Measurements from ENCODE around the gene LMBRD2.
"Not testable (repeated sequence)": the region's sequence is repeated elsewhere in the genome, so short reads cannot be mapped to it uniquely, and the experiment has no call there.

Gene LMBRD2

DNA sequence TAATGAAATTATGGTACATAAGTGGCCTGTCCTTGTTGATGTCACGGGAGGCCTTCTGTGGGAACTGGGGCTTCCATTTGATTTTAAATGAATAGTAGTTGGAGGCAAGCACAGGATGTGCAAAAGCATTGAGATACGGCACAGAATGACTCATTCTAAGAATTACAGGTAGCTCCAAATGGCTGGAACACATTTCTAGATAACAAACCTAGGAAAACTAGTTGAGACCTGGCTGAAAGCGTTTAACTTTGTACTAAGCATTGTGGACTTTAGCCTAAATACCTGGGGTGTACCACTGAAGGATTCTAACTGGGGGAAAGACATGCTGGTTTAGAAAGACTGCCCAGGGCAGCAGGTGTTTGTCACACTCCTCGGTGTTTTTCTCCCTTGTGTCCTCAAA, 9.7 kb upstream of the LMBRD2 start:
- DNase-seq (ENCODE audit: low read depth, low spot score), result no peak

DNA sequence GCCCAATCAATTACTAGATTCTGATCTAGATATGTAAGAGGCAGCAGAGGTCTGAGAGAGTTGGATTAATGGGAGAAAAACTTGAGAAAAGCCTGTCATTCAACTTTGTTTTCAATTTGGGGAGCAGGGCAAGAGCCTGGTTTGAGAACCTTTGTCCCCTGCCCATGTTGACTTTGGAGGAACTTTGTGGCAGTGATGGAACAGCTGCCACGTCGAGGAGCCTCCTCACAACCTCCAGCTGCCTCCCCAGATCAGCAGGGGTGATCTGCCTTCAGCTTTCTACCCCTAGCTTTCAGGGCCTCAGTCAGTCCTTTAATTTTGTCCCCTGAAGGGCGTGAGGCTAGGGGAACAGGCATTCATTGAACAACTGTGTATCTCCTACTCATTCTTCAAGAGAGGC, 8.9 kb upstream of the LMBRD2 start:
- DNase-seq (ENCODE audit: low read depth, low spot score), result no peak

DNA sequence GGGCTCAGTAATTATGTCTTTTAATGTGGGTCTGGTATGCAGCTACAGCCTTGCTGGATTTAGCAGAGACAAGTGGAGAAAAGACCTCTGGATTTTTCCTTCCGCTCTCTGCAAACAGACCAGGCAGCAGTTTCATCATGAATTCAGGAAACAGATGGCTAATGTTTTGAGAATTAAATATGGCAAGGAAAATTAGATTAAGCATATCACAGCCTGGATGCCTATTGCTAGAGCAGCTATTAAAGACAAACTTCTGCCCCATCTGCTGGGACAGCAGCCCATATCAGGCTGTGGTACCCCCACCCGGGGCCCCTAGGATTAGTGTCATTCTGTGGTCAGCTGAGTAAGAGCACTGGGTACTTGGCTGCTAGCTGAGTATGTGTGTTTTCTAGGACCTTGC, 6.5 kb upstream of the LMBRD2 start:
- no peak for DNase-seq (ENCODE audit: low read depth, low spot score)

GRCh38 chr5:36156619-36157018, 4.9 kb upstream of the LMBRD2 start:
- DNase-seq (ENCODE audit: low read depth, low spot score), result no peak

GRCh38 chr5:36156121-36156601, 4.5 kb upstream of the LMBRD2 start:
- DNase-seq (ENCODE audit: low read depth, low spot score), result no peak

DNA sequence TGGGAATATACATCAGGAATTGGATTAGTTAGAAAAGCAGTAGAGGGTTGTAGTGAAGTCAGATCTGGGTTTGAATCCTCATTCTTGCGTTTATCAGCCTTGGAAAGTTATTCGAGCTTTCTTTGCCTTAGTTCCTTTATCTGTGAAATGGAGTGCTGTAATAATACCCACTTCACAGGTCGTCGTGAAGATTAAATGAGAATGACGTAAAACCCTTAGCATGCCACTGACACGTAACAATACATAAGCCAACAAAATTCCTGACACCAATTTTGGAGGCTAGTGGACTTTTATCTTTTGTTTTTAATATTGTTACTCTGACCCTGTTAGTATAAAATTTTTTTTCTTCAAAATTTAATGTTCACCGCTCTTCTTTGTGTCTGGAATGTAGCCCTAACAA, 3.6 kb upstream of the LMBRD2 start:
- no peak for DNase-seq (ENCODE audit: low read depth, low spot score)

GRCh38 chr5:36153726-36154125, 2.0 kb upstream of the LMBRD2 start:
- no peak for DNase-seq (ENCODE audit: low read depth, low spot score)

DNA sequence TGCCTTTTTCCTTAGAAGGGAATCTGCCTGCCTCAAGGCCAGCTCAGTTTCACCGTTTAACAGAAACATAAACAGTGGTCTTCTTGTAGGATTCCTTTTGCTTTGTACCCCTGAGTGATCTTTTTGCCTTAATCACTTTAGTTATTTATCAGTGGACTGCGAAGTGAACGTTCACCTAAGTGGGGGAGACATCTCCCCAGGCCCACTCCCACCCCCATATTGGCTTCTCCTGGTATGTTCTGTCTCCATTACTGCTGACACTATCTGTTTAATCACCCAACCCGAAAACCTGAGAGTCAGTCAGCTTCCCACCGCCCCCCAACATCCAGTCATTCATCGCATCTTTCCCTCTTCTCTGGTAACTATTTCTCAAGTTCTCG, 1.6 kb upstream of the LMBRD2 start:
- DNase-seq (ENCODE audit: low read depth, low spot score), result no peak

- no peak for DNase-seq (ENCODE audit: low read depth, low spot score)
Measured at GRCh38 chr5:36152324-36153297, 924 bp upstream of the LMBRD2 start.

- DNase-seq (ENCODE audit: low read depth, low spot score), result no peak
Measured at GRCh38 chr5:36150676-36151433, 832 bp downstream of the LMBRD2 start.

DNA sequence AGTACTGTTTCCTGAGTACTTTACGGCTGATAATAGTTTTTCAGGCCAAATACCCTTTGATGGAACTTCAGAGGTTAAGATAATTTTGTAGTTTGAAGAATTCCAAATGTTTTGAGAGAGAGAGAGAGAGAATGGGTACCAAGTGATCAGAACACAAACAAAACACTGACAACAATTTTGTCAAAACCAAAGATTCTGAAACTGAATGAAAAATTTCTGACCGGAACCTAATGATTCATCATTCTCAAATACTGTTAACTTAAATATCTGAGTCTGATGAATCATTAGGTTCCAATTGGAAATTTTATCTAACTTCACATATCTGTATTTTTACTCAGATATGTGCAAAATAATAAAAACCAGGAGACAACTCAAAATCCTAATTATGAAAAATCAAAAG, 4.0 kb downstream of the LMBRD2 start:
- DNase-seq (ENCODE audit: low read depth, low spot score), result no peak

DNA sequence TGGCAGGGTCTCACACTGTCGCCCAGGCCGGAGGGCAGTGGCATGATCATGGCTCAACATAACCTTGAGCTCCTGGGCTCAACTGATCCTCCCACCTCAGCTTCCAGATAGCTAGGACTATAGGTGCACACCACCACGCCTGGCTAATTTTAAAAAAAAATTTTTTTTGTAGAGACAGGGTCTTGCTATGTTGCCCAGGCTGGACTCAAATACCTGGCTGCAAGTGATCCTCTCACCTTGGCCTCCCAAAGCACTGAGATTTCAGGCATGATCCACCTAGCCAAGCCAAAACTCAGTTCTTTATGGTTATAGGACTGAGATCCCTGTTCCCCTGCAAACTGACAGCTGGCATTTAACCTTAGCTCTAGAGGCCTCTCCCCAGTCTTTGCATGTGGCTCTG, 5.3 kb downstream of the LMBRD2 start:
- DNase-seq (ENCODE audit: low read depth, low spot score), result no peak

DNA sequence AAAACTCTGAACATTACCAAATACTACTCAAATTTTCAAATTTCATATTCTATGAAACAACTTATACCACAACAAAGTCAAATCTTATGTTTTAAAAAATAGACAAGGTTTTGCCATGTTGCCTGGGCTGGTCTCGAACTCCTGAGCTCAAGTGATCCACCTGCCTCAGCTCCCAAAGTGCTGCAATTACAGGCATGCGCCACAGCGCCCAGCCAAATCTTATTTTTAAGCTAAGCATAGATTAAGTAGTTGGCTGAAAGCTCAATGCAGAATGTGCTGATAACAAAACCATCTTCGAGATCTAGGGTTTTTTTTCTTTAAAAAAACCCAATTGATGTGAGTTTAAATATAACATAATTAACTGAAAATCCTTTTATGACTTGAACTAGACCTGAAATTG, 6.4 kb downstream of the LMBRD2 start:
- no peak for DNase-seq (ENCODE audit: low read depth, low spot score)

GRCh38 chr5:36138900-36139683, 12.6 kb downstream of the LMBRD2 start:
- no peak for DNase-seq (ENCODE audit: low read depth, low spot score)

DNA sequence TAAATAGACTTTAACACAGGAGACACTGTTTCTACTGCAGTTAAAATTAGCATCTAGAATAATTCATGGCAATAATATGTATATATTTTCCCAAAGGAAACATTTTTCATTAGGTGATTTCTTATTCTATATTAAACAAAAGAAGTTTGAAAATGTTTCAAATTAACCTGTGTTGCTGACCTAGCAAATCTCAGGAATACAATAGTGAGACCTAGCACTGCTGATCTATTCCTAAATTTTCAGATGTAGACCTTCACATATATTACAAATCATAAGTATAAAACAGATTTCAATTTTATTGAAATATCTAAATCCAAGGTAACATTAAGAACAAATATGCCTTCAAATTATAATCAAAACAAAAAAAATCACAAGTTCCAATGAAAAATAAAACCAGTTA, 15.1 kb downstream of the LMBRD2 start:
- no peak for DNase-seq (ENCODE audit: low read depth, low spot score)

DNA sequence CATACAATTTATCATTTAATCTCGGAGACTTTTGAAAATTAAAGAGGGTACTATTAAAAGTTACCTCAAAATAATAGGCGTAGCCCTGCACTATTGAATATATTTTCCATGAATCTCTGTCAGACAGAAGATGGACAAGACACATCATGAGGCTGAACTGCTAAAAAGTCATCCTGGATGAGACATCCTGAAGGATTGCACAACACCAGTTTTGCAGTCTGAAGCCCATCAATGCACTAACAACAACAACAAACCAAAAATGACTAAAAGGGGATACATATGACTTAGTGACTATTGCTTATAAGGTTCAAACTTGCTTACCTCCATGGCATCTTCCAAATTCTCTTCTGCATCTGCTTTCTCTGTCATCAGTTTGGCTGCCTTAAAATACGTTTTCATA, 15.7 kb downstream of the LMBRD2 start:
- DNase-seq (ENCODE audit: low read depth, low spot score), result no peak

DNA sequence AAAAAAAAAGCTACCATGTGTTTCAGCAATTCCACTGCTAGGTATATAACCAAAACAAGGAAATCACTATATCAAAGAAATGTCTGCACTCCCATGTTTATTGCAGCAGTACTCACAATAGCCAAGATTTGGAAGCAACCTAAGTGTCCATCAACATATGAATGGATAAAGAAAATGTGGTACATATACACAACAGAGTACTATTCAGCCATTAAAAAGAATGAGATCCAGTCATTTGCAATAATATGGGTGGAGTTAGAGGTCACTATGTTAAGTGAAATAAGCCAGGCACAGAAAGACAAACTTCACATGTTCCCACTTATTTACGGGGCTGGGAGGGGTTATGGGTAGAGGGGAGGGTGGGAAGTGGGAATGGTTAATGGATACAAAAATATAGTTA, 18.7 kb downstream of the LMBRD2 start:
- DNase-seq (ENCODE audit: low read depth, low spot score), result not testable (repeated sequence)

DNA sequence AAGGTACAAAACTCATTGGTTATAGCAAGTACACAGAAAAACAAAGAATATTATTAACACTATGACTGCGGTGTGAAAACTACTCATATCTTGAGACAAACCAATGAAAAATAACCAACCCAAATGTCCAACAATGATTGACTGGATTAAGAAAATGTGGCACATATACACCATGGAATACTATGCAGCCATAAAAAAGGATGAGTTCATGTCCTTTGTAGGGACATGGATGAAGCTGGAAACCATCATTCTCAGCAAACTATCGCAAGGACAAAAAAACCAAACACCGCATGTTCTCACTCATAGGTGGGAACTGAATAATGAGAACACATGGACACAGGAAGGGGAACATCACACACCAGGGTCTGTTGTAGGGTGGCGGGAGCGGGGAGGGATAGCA, 22.0 kb downstream of the LMBRD2 start:
- not testable (repeated sequence) for DNase-seq (ENCODE audit: low read depth, low spot score)

DNA sequence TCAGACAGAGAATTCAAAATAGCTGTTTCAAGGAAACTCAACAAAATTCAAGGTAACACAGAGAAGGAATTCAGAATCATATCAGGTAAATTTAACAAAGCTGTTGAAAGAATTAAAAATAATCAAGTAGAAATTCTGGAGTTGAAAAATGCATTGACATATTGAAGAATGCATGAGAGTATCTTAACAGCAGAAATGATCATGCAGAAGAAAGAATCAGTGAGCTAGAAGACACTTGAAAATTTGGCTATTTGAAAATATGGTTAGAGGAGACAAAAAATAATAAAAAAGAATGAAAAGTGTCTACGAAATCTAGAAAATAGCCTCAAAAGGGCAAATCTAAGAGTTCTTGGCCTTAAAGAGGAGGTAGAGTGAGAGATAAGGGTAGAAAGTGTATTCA, 22.9 kb downstream of the LMBRD2 start:
- no peak for DNase-seq (ENCODE audit: low read depth, low spot score)

DNA sequence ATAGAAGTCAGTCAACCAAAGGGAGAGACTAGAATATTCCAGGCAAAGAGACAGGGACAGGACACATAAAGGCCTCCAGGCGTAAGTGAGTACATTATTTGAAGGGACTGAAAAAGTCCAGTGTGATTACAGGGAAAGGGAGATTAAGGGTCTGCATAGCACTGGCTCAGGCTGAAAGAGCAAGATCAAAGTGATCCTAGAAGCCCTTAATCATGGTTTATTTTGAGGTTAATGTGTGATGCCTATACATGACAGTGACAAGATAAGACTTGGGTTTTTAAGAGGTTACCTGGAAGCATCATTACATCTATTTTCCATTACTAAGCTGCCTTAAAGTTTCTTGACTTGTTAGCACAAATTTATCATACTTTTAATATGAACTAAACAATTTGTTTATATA, 25.8 kb downstream of the LMBRD2 start:
- no peak for DNase-seq (ENCODE audit: low read depth, low spot score)

DNA sequence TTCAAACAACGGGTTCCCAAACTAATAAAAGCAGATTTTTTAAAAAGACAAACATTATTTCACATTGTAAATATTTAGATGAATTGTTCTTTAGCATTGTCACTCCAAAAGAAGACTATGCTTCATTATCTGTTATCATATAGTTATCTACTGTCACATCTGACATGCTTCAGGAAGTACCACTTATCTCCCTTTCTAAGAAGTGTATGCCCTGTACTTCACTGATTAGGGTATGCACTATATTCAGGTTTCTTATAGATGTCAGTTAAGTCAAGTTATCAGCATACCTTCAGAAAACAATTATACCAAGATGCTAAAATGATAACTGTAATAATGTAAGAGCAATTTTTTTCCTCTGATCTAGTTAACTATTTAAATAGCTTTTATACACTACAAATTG, 40.4 kb downstream of the LMBRD2 start:
- DNase-seq (ENCODE audit: low read depth, low spot score), result no peak

Measured in activated naive CD8-positive, alpha-beta T cell treated with anti-CD3 and anti-CD28 coated beads, Interleukin-2, amount 50 U/mL, for 16 hours (primary cell).